ENCODE data around the gene MAMDC2.

- TF ChIP-seq CTCF (IDR thresholded peaks at IDR 0.05 in 2 of 3, conservative IDR thresholded peaks at IDR 0.05 in 1 of 3; ENCODE audit: borderline replicate concordance in 1 of 3, insufficient read depth in 1 of 3, low read depth in 2 of 3, low read length in 2 of 3) (no peak), JUND (IDR thresholded peaks at IDR 0.05) (no peak), POLR2A (IDR thresholded peaks at IDR 0.05; ENCODE audit: borderline replicate concordance, extremely low read depth, insufficient read depth, insufficient read length) (no peak), EZH2 (IDR thresholded peaks at IDR 0.05) (no peak), POLR2AphosphoS5 (IDR thresholded peaks at IDR 0.05; ENCODE audit: low read depth, low read length) (no peak), REST (IDR thresholded peaks at IDR 0.05; ENCODE audit: low read depth) (no peak), TCF7L2 (IDR thresholded peaks at IDR 0.05; ENCODE audit: borderline replicate concordance, extremely low read depth, insufficient read depth, insufficient read length) (no peak)
These were observed 68.1 kb downstream of the MAMDC2 start for GRCh38 chr9:70111641-70112236.

All from HCT116 (cell line).